HG02981 (cell line): ENCODE measurements around the gene EHHADH.

Experiments used
- ATAC-seq: cut with Tn5 transposase; IDR thresholded peaks from one replicate; pipeline ENCODE4 v1.9.1; 2021; ENCODE audit warnings: mild to moderate bottlenecking, moderate library complexity; ENCODE audit not compliant: unreplicated experiment

The EHHADH gene

DNA sequence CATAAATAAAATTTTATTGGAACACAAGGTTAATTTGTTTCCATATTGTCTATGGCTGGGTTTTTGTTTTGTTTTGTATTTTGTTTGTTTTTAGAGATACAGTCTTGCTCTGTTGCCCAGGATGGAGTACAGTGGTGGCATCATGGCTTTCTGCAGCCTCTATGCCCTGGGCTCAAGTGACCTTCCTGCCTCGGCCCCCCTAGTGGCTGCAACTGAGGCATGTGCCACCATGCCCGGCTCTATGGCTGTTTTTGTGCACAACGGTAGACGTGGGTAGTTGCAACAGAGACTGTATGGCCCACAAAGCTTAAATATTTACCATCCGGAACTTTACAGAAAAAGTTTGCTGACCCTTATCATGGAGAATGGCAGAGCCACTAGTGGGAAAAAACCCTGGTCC lies 54.2 kb downstream of the EHHADH start:
- ATAC-seq = no peak

- ATAC-seq = no peak
Measured at GRCh38 chr3:185199206-185199605, 54.6 kb downstream of the EHHADH start.

- no peak for ATAC-seq
Measured at GRCh38 chr3:185197068-185197467, 56.8 kb downstream of the EHHADH start.

GRCh38 chr3:185195652-185196051 lies 58.2 kb downstream of the EHHADH start:
- no peak for ATAC-seq

DNA sequence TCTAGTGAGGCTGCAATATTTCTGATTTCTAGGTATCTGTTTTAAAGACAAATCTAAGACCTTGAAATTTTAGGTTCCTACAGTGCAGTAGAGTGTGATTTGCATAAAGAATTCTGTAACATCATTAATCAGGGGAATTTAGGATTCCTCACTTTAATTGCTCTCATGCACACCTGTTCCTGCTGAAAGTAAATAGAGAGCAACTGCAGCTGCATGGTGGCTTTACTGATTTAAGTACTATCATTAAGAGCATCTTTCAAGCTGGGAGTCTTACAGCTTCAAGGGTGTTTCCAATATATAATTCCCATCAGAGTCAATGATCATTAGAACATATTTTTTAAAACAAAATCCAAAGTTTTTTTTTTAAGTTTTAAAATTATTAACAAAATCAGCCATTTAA lies 65.0 kb downstream of the EHHADH start:
- no peak for ATAC-seq

- ATAC-seq = no peak
Measured at GRCh38 chr3:185187391-185187790, 66.5 kb downstream of the EHHADH start.

- ATAC-seq = no peak
Measured at GRCh38 chr3:185176750-185177359, 77.0 kb downstream of the EHHADH start.

- peak; percentile 75 for ATAC-seq
Measured at GRCh38 chr3:185175370-185175987, 78.4 kb downstream of the EHHADH start.

DNA sequence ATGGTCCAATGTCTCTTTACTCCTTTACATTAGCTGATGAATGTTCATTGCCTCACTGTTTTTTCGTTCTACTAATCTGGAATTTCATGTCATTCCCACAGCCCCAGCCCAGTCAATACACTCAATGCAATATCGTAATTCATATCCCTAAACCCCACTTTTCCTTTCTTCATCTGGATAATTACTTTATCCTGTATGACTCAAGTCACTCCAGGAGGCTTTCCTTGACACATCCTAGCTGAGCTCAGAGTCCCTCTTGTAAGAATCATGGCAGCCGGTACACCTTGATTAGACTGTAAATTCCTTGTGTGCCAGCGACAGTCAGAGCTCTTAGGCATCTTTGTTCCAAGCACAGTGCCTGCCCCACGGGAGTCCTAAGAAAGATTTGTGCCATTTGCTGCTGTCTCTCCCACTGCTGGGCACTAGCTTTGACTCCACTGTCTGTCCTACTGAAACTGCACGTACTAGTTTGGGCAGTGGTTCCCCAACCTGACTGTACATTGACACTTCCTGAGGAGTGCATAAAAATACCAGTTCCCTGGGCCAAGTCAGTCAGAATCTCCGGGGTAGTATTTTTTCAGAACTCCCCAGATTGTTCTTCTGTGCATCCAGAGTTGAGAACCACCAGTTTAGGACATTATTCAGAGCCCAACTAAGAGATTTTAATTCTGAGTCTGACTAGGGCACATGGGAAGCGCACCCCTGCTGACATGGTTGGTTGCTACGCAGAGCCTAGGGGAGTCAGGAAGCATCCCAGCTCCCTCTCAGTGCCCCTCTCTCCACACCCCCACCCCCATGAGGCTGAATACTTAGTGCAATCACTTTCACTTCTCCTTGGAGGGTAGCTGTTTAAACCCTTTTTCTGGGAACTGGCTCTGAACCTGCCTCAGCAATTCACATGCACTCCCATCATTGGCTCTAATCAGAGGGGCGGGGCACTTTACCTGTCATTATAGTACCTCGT lies 81.5 kb downstream of the EHHADH start:
- no peak for ATAC-seq

GRCh38 chr3:185164428-185165217 lies 89.2 kb downstream of the EHHADH start:
- ATAC-seq = no peak

DNA sequence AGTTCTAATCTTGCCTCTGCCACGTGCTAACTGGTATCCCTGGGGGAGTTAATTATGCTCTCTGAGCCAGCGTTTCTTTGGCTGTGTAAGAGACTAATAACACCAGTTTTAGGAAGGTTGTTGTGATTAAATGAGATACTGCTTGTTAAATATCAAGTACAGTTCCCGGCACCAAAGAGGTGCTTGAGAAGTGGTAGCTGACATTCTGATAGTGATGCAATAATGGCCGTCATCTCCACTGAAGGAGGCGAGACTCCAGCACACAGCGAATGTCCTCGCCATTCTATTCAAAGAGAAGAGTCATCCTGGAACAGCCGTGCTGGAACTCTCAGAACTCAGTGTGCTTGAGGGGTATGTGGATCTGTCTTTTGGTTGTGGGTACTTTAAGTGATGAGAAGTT lies 91.2 kb downstream of the EHHADH start:
- no peak for ATAC-seq

DNA sequence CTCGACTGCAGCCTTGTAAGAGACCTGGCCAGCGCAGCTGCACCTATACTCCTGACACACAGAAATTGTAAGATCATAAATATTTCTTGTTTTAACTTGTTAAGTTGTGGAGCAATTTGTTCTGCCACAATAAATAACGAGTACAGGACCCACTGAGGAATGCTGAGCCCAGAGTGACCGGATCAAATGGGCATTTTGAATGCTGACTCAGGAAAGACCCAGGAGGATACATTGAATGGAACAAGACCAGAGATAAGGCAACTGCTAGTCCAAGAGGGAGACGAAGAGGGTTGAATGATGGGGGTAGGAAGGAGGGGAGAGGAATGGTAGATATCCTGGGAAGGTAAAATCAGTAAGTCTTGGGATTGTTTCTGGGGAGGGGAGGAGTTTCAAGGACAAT lies 92.1 kb downstream of the EHHADH start:
- ATAC-seq = no peak

DNA sequence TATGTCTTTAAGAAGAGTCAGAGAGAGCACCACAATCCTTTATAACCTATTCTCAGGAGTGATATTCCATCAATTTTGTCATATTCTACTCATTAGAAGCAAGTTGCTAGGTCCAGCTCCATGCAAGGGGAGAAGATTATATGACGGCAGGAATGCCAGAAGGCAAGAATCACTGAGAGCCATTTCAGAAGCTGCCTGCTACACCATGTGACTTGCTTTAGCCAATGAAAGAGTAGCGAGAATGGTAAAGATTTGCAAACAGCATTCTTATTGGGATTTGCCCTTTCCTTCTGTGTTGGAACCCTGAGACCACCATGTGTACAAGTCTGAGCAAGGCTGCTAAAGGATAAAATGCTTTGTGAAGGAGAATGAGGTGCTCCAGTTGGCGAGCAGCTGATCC lies 96.5 kb downstream of the EHHADH start:
- ATAC-seq = no peak

DNA sequence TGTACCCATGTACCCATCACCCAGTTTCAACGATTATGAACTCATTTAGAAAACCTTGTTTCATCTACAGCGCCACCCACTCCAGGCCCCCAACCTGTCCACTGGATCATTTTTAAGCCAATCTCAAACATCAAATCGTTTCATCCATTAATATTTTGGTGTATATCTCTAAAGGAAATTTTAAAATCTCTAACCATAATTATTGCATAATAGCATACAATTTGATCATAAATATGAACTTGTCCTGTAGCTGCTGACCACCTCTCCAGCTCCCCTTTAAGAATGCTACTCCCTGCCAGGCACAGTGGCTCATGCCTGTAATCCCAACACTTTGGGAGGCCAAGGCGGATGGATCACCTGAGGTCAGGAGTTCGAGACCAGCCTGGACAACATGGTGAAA lies 98.2 kb downstream of the EHHADH start:
- ATAC-seq = no peak

- ATAC-seq = no peak
Measured at GRCh38 chr3:185153861-185154629, 99.8 kb downstream of the EHHADH start.

- ATAC-seq = no peak
Measured at GRCh38 chr3:185153171-185153771, 100.6 kb downstream of the EHHADH start.

GRCh38 chr3:185152410-185153170 lies 101.3 kb downstream of the EHHADH start, which contains the start of gene C3orf70:
Gene C3orf70, minus strand, starts transcription at chr3:185153060. Its CDS starts 237 bp downstream, at chr3:185152823.
- ATAC-seq = peak; percentile 51

DNA sequence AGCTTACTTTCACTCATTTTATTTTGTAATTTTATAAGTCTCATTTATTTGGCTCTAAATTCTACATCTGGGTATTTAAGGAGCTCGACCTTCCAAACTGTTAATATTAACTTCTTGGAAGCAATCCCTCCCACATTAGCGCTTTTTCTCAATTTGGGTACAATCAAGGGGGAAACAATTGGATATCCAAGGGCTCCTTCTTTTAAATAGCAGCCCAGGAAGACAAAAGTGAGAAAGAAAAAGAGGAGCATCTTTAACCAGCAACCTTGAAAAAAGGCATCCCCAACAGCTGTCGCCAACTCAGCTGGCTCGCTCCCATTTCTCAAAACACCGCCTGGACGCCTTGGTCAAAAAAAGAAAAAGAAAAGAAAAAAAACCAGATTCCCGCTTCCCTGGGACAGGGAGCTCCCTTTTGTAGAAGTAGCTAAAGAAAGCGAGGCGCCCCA lies 101.9 kb downstream of the EHHADH start:
- no peak for ATAC-seq
